ENCODE measurements around the gene PIRT.

PIRT gene

GRCh38 chr17:10785295-10785694, 52.6 kb downstream of the PIRT start:
- no peak for DNase-seq

- DNase-seq, result no peak
Observed at GRCh38 chr17:10779609-10780008, 58.3 kb downstream of the PIRT start.

- no peak for DNase-seq
Observed at GRCh38 chr17:10777890-10778289, 60.0 kb downstream of the PIRT start.

- no peak for DNase-seq
Observed at GRCh38 chr17:10777131-10777807, 60.6 kb downstream of the PIRT start.

GRCh38 chr17:10776381-10776780, 61.5 kb downstream of the PIRT start:
- DNase-seq, result no peak

- no peak for DNase-seq
Observed at GRCh38 chr17:10775740-10776356, 62.0 kb downstream of the PIRT start.

GRCh38 chr17:10775058-10775457, 62.8 kb downstream of the PIRT start:
- no peak for DNase-seq

GRCh38 chr17:10773391-10773790, 64.5 kb downstream of the PIRT start:
- no peak for DNase-seq
